IMR-90 (cell line): ENCODE measurements around the gene BCL11A. TPM values are rescaled to one million over a fixed set of nuclear protein-coding genes. Genes with fewer than 3 reads are reported as not detected.

Source experiments
- ATAC-seq: fragments of 200-7000 bp; cut with Tn5 transposase; 2 replicates; pipeline ENCODE4 v1.9.1; 2020; ENCODE audit warnings: low read depth, mild to moderate bottlenecking, moderate library complexity
- BruUV-seq: library from RNA; stranded (reverse); fragments of 400-500 nt; replicated peaks from 2 replicates; lab custom pipeline; 2021; lab: Mats Ljungman, UMichigan
- CTCF ChIA-PET: fragments of 300-600 bp; formaldehyde crosslinking; extraction: SDS; loops from one replicate; lab custom pipeline; 2021; ENCODE audit warnings: antibody characterized with exemption; lab: Yijun Ruan, JAX
- POLR2A ChIA-PET: fragments of 300-600 bp; sonication (Branson Sonifier 250); formaldehyde crosslinking; loops from one replicate; lab custom pipeline; 2022; ENCODE audit warnings: antibody characterized with exemption; ENCODE audit not compliant: unreplicated experiment; lab: Charles Lee
- DNase-seq: peaks from one replicate; pipeline ENCODE4 v3.0.0; 2013
- H2AFZ ChIP-seq: replicated peaks from 2 replicates; pipeline ENCODE3; 2013; ENCODE audit warnings: low read length, mild to moderate bottlenecking; ENCODE audit not compliant: poor library complexity
- H2AK5ac ChIP-seq: 2 replicates; pipeline ENCODE4 v1.6.1; 2013; ENCODE audit warnings: low read depth, low read length, inconsistent platforms
- H2AK9ac ChIP-seq: replicated peaks from 2 replicates; pipeline ENCODE3; 2013; ENCODE audit warnings: mild to moderate bottlenecking, low read depth, low read length, moderate library complexity; ENCODE audit not compliant: poor library complexity
- H2BK120ac ChIP-seq: 2 replicates; pipeline ENCODE4 v1.6.1; 2013; ENCODE audit warnings: low read depth, low read length, inconsistent platforms
- H2BK15ac ChIP-seq: 3 replicates; pipeline ENCODE4 v1.6.1; 2013; ENCODE audit warnings: low read depth, low read length, inconsistent platforms
- H2BK20ac ChIP-seq: 2 replicates; pipeline ENCODE4 v1.6.1; 2013; ENCODE audit warnings: low read depth, mild to moderate bottlenecking, inconsistent platforms, low read length, moderate library complexity
- H2BK5ac ChIP-seq: 2 replicates; pipeline ENCODE4 v1.6.1; 2013; ENCODE audit warnings: mild to moderate bottlenecking, low read depth, low read length, inconsistent platforms; ENCODE audit not compliant: poor library complexity, severe bottlenecking
- H3K14ac ChIP-seq: replicated peaks from 2 replicates; pipeline ENCODE4 v1.6.1; 2013; ENCODE audit warnings: low read depth, low read length, inconsistent platforms
- H3K18ac ChIP-seq: 2 replicates; pipeline ENCODE4 v1.6.1; 2013; ENCODE audit warnings: low read depth, low read length, control low read depth
- H3K23ac ChIP-seq: 2 replicates; pipeline ENCODE4 v1.6.1; 2013; ENCODE audit warnings: low read depth, low read length, inconsistent platforms
- H3K27ac ChIP-seq: 2 replicates; pipeline ENCODE4 v1.5.1; 2013; ENCODE audit warnings: mild to moderate bottlenecking, control low read depth, low read length; ENCODE audit not compliant: insufficient read depth
- H3K27me3 ChIP-seq: 2 replicates; pipeline ENCODE4 v1.6.1; 2013; ENCODE audit warnings: low read length; ENCODE audit not compliant: control insufficient read depth, insufficient read depth
- H3K36me3 ChIP-seq: 2 replicates; pipeline ENCODE4 v1.6.1; 2013; ENCODE audit warnings: low read length, mixed read lengths; ENCODE audit not compliant: control insufficient read depth, insufficient read depth
- H3K4ac ChIP-seq: 2 replicates; pipeline ENCODE4 v1.6.1; 2013; ENCODE audit warnings: low read depth, low read length, inconsistent platforms
- H3K4me1 ChIP-seq: 2 replicates; pipeline ENCODE4 v1.6.1; 2013; ENCODE audit warnings: low read length, mixed read lengths; ENCODE audit not compliant: control insufficient read depth, insufficient read depth
- H3K4me2 ChIP-seq: 2 replicates; pipeline ENCODE4 v1.6.1; 2013; ENCODE audit warnings: low read depth, mild to moderate bottlenecking, control low read depth, low read length, moderate library complexity
- H3K4me3 ChIP-seq: 2 replicates; pipeline ENCODE4 v1.5.1; 2013; ENCODE audit warnings: low read depth, mild to moderate bottlenecking, control low read depth, low read length, moderate library complexity; ENCODE audit not compliant: insufficient read depth
- H3K56ac ChIP-seq: 2 replicates; pipeline ENCODE4 v1.6.1; 2013; ENCODE audit warnings: low read length, inconsistent platforms; ENCODE audit not compliant: insufficient read depth; ENCODE audit errors: extremely low read depth
- H3K79me1 ChIP-seq, 2 experiments: 2 replicates each; pipeline ENCODE4 v1.6.1; 2013; ENCODE audit warnings: low read length in 2 of 2, inconsistent platforms in 1 of 2, low read depth in 1 of 2
- H3K9ac ChIP-seq: 2 replicates; pipeline ENCODE4 v1.6.1; 2013; ENCODE audit warnings: low read depth, low read length, control low read depth
- H3K9me1 ChIP-seq: 2 replicates; pipeline ENCODE4 v1.6.1; 2013; ENCODE audit warnings: low read length, inconsistent platforms; ENCODE audit not compliant: insufficient read depth
- H3K9me3 ChIP-seq: 2 replicates; pipeline ENCODE4 v1.6.1; 2013; ENCODE audit warnings: low read length; ENCODE audit not compliant: control insufficient read depth, insufficient read depth
- H4K20me1 ChIP-seq: 2 replicates; pipeline ENCODE4 v1.6.1; 2013; ENCODE audit warnings: low read length, inconsistent platforms; ENCODE audit not compliant: insufficient read depth
- H4K5ac ChIP-seq: 2 replicates; pipeline ENCODE4 v1.6.1; 2013; ENCODE audit warnings: mild to moderate bottlenecking, low read depth, low read length, control low read depth
- H4K8ac ChIP-seq, 2 experiments: 2 replicates each; pipeline ENCODE4 v1.6.1; 2013; ENCODE audit warnings: low read depth in 2 of 2, low read length in 2 of 2, control low read depth in 1 of 2, inconsistent platforms in 1 of 2
- H4K91ac ChIP-seq: 2 replicates; pipeline ENCODE4 v1.6.1; 2013; ENCODE audit warnings: low read depth, low read length, inconsistent platforms; ENCODE audit not compliant: insufficient read depth
- BHLHE40 ChIP-seq: fragments of 150-350 bp; IDR thresholded peaks from 2 replicates; pipeline ENCODE4 v1.6.1; 2016; ENCODE audit warnings: mild to moderate bottlenecking, low read depth, low read length
- CEBPB ChIP-seq: IDR thresholded peaks from 2 replicates; pipeline ENCODE4 v1.6.1; 2012; ENCODE audit warnings: low read depth, low read length, improper control_type of control experiment
- CHD1 ChIP-seq: IDR thresholded peaks from 2 replicates; pipeline ENCODE4 v1.6.1; 2012; ENCODE audit warnings: low read depth, low read length, improper control_type of control experiment
- MAFK ChIP-seq: IDR thresholded peaks from 2 replicates; pipeline ENCODE4 v1.6.1; 2012; ENCODE audit warnings: low read depth, low read length, improper control_type of control experiment
- MAZ ChIP-seq: IDR thresholded peaks from 2 replicates; pipeline ENCODE4 v1.6.1; 2012; ENCODE audit warnings: low read depth, mild to moderate bottlenecking, low read length, improper control_type of control experiment, moderate library complexity, borderline replicate concordance
- NFE2L2 ChIP-seq: fragments of 150-350 bp; IDR thresholded peaks from 2 replicates; pipeline ENCODE4 v1.6.1; 2016; ENCODE audit warnings: low read depth, mild to moderate bottlenecking, low read length
- POLR2A ChIP-seq: IDR thresholded peaks from 2 replicates; pipeline ENCODE4 v1.6.1; 2012; ENCODE audit warnings: mild to moderate bottlenecking, low read depth, low read length
- SMC3 ChIP-seq: fragments of 150-350 bp; IDR thresholded peaks from 2 replicates; pipeline ENCODE4 v1.6.1; 2016; ENCODE audit warnings: low read depth, mild to moderate bottlenecking, antibody characterized with exemption, low read length, moderate library complexity
- WGBS, 2 experiments: methylation state at CpG; one replicate each; pipeline versions ENCODE4 v1.1.5 to v1.1.7; 2013; ENCODE audit warnings: missing lambda C conversion rate in 2 of 2; ENCODE audit not compliant: insufficient read length in 1 of 2; ENCODE audit errors: extremely low coverage in 2 of 2; 5-methylcytosine and 5-hydroxymethylcytosine counted together
- dilution Hi-C: fragments of 300-500 bp; cut with HindIII; formaldehyde crosslinking; loops from one replicate; pipeline ENCODE4 v1.14.3; 2018; ENCODE audit warnings: low sequenced_read_pairs; ENCODE audit not compliant: unreplicated experiment
- in situ Hi-C: fragments of 300-500 bp; cut with MboI; formaldehyde crosslinking; loops from 3 replicates; pipeline ENCODE4 v1.14.3; 2019; ENCODE audit warnings: low sequenced_read_pairs, inconsistent platforms, mixed read lengths
- intact Hi-C: fragments of 100-400 bp; cut with micrococcal nuclease; formaldehyde crosslinking; loops from 2 replicates; pipeline ENCODE4 v1.10.0; 2022
- polyA plus RNA-seq, 3 experiments: library from polyadenylated mRNA; depleted of rRNA; stranded (reverse); fragments of >200 nt; gene quantifications; 2 replicates each; pipeline ENCODE4 v1.2.3, GENCODE V29; 2012; ENCODE audit warnings: low replicate concordance in 1 of 3
- total RNA-seq: library from RNA; depleted of rRNA; stranded (reverse); fragments of >200 nt; gene quantifications from 2 replicates; pipeline ENCODE4 v1.2.3, GENCODE V29; 2012

The BCL11A gene
- total and polyA plus RNA-seq, 2 of the 4 experiments (the other 2 are of a cell fraction), result 1.0 to 1.1 TPM

DNA sequence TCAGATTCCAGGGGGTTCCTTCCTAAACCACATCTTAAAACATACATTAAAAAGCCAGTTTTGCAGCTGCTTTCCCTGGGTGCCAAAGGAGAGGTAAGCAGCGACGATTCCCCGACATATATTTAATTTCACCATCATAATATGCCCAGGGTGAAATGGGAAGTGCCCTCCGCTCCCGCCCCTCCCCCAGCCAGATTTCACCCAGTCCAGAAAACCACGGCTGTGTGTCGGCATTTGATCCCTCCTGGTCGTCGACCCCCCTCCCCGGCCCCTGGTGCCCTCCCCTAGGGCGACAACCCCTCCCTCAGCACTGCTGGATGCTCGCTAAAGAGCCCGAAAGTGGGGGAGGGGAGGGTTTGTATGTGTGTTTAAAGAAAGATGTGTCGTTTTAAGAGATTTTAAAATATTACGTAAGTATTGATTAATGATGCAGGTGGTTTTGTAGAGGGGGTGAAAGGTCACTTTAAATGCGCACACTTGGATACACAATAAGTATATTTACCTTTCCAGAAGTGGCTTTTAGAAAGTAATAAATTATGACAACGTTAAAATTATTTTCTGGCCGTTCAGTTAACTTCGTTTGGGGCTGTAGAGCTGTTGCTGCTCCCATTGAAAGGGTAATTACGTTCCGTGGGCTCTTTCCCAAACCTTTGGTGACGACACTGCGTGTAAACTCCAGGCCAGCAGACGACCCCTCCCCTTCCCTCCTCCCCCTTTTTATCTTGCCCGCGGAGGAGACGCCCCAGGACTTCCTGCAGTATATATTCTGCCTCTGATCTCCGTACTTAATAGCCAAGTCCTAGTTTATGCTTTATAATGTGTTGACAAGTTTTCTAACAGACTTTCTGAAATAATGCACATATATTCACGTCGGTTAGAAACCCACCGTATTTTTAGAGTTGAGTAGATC is 3.4 kb upstream of the BCL11A start:
- no peak overlapping the region for H4K91ac ChIP-seq
- no peak overlapping the region for H3K56ac ChIP-seq
- H2AK9ac ChIP-seq, result peak overlapping the region; percentile 70
- intact Hi-C loops, result loop anchor here (10.0 kb wide), 1 partner anchor 1982 kb away; no protein-coding TSS in a partner anchor
- H3K4ac ChIP-seq, result no peak overlapping the region
- ChIA-PET POLR2A (no interaction called here), CTCF (interaction anchor here (1.1 kb wide), 1 partner anchor 8 kb away, joined by 3 read pairs; no protein-coding TSS in a partner anchor)
- H4K8ac ChIP-seq, result no peak overlapping the region
- no peaks in the 10 kb centered on the region for H4K20me1 ChIP-seq
- no peak overlapping the region for H2BK15ac ChIP-seq
- TF ChIP-seq MAFK (no peak), BHLHE40 (no peak), CEBPB (no peak), NFE2L2 (no peak), SMC3 (no peak), CHD1 (no peak), MAZ (no peak), POLR2A (no peak)
- H3K23ac ChIP-seq, result no peak overlapping the region
- no peaks in the 10 kb centered on the region for H3K4me1 ChIP-seq
- in situ Hi-C loops, result no loop called here
- ATAC-seq (no peak), DNase-seq (no peak)
- no peaks in the 10 kb centered on the region for H3K9me3 ChIP-seq
- H2AK5ac ChIP-seq, result no peak overlapping the region
- H2BK120ac ChIP-seq, result no peak overlapping the region
- H2AFZ ChIP-seq, result no peak overlapping the region
- H3K36me3 ChIP-seq, result no peaks in the 10 kb centered on the region
- H3K9me1 ChIP-seq, result no peaks in the 10 kb centered on the region
- peak overlapping the region; percentile 40; the same call in 1 of the 2 replicates for H3K4me2 ChIP-seq
- H3K27ac ChIP-seq, result no peak overlapping the region
- no peak overlapping the region for H2BK20ac ChIP-seq
- no peaks in the 10 kb centered on the region for H3K79me1 ChIP-seq
- no peak overlapping the region for H3K9ac ChIP-seq
- no TSS peak for BruUV-seq
- dilution Hi-C loops, result no loop called here
- no peak overlapping the region; the same call in 1 of the 2 replicates for H3K4me3 ChIP-seq
- 0 to 100% methylated on average over 1 to 4 of the region's 31 CpGs for WGBS, 2 experiments
- no peak overlapping the region for H4K5ac ChIP-seq
- peaks cover 40% of the 10 kb centered on the region for H3K27me3 ChIP-seq
- no peak overlapping the region for H3K14ac ChIP-seq
- no peak overlapping the region for H2BK5ac ChIP-seq
- no peak overlapping the region for H3K18ac ChIP-seq
